GM23248 (cell line): ENCODE results near the gene HHATL. TPM values are rescaled to one million over a fixed set of nuclear protein-coding genes. Genes with fewer than 3 reads are reported as not detected.

Experiments used
- DNase-seq: peaks from one replicate; pipeline ENCODE4 v3.0.0-alpha.2; 2015
- H2AFZ ChIP-seq: fragments of 200-600 bp; sonication (generic); 2 replicates; pipeline ENCODE4 v1.6.1; 2016; ENCODE audit warnings: antibody characterized with exemption
- H3F3A ChIP-seq: fragments of 200-600 bp; sonication (generic); 2 replicates; pipeline ENCODE4 v1.6.1; 2016; ENCODE audit warnings: mild to moderate bottlenecking, antibody characterized with exemption, mixed run types; ENCODE audit not compliant: insufficient read depth
- H3K27ac ChIP-seq: fragments of 200-600 bp; sonication (generic); 2 replicates; pipeline ENCODE4 v1.5.1; 2016; ENCODE audit warnings: mild to moderate bottlenecking
- H3K27me3 ChIP-seq: fragments of 200-600 bp; sonication (generic); replicated peaks from 2 replicates; pipeline ENCODE4 v1.6.1; 2016; ENCODE audit warnings: mild to moderate bottlenecking; ENCODE audit not compliant: insufficient read depth
- H3K36me3 ChIP-seq: fragments of 200-600 bp; sonication (generic); 2 replicates; pipeline ENCODE4 v1.6.1; 2016; ENCODE audit warnings: low read depth, mild to moderate bottlenecking
- H3K4me1 ChIP-seq: fragments of 200-600 bp; sonication (generic); 2 replicates; pipeline ENCODE4 v1.6.1; 2016; ENCODE audit warnings: mild to moderate bottlenecking; ENCODE audit not compliant: insufficient read depth
- H3K4me2 ChIP-seq: fragments of 200-600 bp; sonication (generic); one replicate; pipeline ENCODE4 v1.6.1; 2016; ENCODE audit warnings: mild to moderate bottlenecking; ENCODE audit not compliant: unreplicated experiment
- H3K4me3 ChIP-seq: fragments of 200-600 bp; sonication (generic); 2 replicates; pipeline ENCODE4 v1.5.1; 2016; ENCODE audit warnings: mild to moderate bottlenecking
- H3K79me2 ChIP-seq: fragments of 200-600 bp; sonication (generic); 2 replicates; pipeline ENCODE4 v1.6.1; 2016; ENCODE audit warnings: mild to moderate bottlenecking; ENCODE audit not compliant: insufficient read depth
- H3K9ac ChIP-seq: fragments of 200-600 bp; sonication (generic); 2 replicates; pipeline ENCODE4 v1.6.1; 2016; ENCODE audit warnings: mild to moderate bottlenecking
- H3K9me2 ChIP-seq: fragments of 200-600 bp; sonication (generic); 2 replicates; pipeline ENCODE4 v1.6.1; 2016; ENCODE audit warnings: mixed run types, mild to moderate bottlenecking, moderate library complexity; ENCODE audit not compliant: insufficient read depth
- H3K9me3 ChIP-seq: fragments of 200-600 bp; sonication (generic); one replicate; pipeline ENCODE4 v1.6.1; 2017; ENCODE audit warnings: low read depth
- H4K20me1 ChIP-seq: fragments of 200-600 bp; sonication (generic); 2 replicates; pipeline ENCODE4 v1.6.0; 2016; ENCODE audit not compliant: insufficient read depth
- EZH2 ChIP-seq: fragments of 200-600 bp; sonication (generic); IDR thresholded peaks from 2 replicates; pipeline ENCODE4 v1.6.1; 2018; ENCODE audit warnings: antibody characterized with exemption, mild to moderate bottlenecking; ENCODE audit not compliant: insufficient read depth, poor library complexity, severe bottlenecking
- EZH2phosphoT487 ChIP-seq: fragments of 200-600 bp; sonication (generic); IDR thresholded peaks from 2 replicates; pipeline ENCODE4 v1.6.1; 2018; ENCODE audit warnings: antibody characterized with exemption, moderate library complexity, mild to moderate bottlenecking, low read depth; ENCODE audit not compliant: insufficient read depth
- WGBS, 2 experiments: methylation state at CpG; one replicate each; pipeline ENCODE4 v1.1.6; 2015 to 2017; ENCODE audit warnings: low lambda C conversion rate in 2 of 2, low coverage in 1 of 2; ENCODE audit errors: missing lambda C conversion rate in 2 of 2; 5-methylcytosine and 5-hydroxymethylcytosine counted together
- in situ Hi-C: fragments of 300-500 bp; cut with MboI; formaldehyde crosslinking; loops from 2 replicates; pipeline ENCODE4 v1.15.0; 2020
- polyA plus RNA-seq: library from polyadenylated mRNA; unstranded; fragments of >200 nt; fragmentation: Nextera tagmentation; extraction: Ambion mirVana; gene quantifications from 2 replicates; pipeline ENCODE4 v1.2.1, GENCODE V29; 2016
- total RNA-seq: library from RNA; depleted of rRNA; stranded (reverse); fragments of >200 nt; shearing (Covaris generic); gene quantifications from 2 replicates; pipeline ENCODE4 v1.2.3, GENCODE V29; 2014

HHATL gene
- total and polyA plus RNA-seq, 2 experiments from 2014 or later = not detected

- Histone ChIP-seq H2AFZ (no peak overlapping the region), H3K9ac (no peak overlapping the region), H3K9me2 (no peaks in the 10 kb centered on the region), H3K9me3 (no peaks in the 10 kb centered on the region), H3K36me3 (no peaks in the 10 kb centered on the region), H3F3A (no peaks in the 10 kb centered on the region; the same call in 1 of the 2 replicates), H3K4me1 (no peaks in the 10 kb centered on the region), H3K27me3 (no peaks in the 10 kb centered on the region), H4K20me1 (no peaks in the 10 kb centered on the region), H3K27ac (no peak overlapping the region), H3K4me2 (no peak overlapping the region), H3K79me2 (no peaks in the 10 kb centered on the region), H3K4me3 (no peak overlapping the region)
- TF ChIP-seq EZH2phosphoT487 = no peak
- TF ChIP-seq EZH2 = no peak
- in situ Hi-C loops = no loop called here
- DNase-seq = no peak
- WGBS, 2 experiments = 56 to 71% methylated on average over 3 of the region's 3 CpGs
These were observed 39.2 kb upstream of the HHATL start for GRCh38 chr3:42741796-42742195.

DNA sequence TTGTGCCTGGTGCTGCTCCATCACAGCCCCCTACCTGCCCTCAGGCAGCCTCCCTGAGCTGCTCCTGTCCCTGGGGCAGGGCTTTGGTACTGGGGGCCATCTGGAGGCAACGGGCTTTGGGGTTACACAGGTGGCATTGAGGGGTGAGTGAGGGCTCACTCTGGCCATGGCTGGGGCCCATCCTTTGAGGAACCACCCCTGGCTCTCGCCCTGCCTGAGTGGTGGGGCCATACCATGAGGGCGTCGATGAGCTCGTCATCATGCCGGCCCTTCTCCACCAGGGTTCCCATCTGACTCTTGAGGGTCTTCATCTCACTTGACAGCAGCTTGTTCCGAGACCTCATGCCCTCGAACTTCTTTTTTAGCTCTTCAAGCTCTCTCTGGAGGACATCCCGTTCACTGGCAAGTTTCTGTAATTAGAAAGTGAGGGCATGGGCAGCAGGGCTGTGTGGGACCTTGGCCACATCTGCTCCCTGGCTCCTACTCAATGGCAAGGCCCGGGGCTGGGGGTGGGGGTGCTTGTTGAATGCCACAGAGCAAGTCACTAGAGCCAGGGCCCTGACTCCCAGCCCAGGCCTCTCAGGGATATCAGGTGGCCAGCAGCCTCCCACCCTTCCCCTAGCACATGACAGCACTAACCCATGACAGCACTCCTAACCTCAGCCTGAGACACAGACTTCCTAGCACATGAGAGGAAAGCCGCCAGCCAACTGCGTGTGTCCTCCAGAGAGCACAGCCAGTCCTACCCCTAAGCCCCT is 37.0 kb upstream of the HHATL start:
- in situ Hi-C loops = no loop called here
- Histone ChIP-seq H3F3A (no peaks in the 10 kb centered on the region; the same call in 1 of the 2 replicates), H3K9ac (no peak overlapping the region), H4K20me1 (no peaks in the 10 kb centered on the region), H3K9me3 (no peaks in the 10 kb centered on the region), H3K9me2 (no peaks in the 10 kb centered on the region), H3K27me3 (no peaks in the 10 kb centered on the region), H3K4me2 (no peak overlapping the region), H3K27ac (no peak overlapping the region), H2AFZ (no peak overlapping the region), H3K4me1 (no peaks in the 10 kb centered on the region), H3K36me3 (no peaks in the 10 kb centered on the region), H3K79me2 (no peaks in the 10 kb centered on the region), H3K4me3 (no peak overlapping the region)
- WGBS, 2 experiments = 50 to 58% methylated on average over 12 of the region's 12 CpGs
- TF ChIP-seq EZH2 (no peak), EZH2phosphoT487 (no peak)
- no peak for DNase-seq

DNA sequence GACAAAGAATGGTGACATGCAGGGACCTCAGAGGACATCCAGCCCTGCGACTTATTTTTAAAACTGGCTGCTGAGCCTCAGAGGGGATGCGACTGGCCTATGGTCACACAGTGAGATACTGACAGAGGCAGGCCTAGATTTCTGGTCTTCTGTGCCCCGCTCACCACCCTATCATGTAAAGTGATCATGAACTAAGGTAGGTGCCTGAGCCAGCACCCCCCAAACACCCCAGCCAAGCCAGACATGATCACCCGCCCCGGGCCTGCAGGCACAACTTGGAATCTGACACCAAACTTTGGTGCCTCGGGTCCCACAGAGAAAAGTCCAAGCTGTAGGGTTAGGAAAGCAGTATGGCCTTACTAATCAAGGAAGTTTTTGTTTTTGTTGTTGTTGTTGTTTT is 33.9 kb upstream of the HHATL start:
- in situ Hi-C loops = no loop called here
- H3K4me1 ChIP-seq = no peaks in the 10 kb centered on the region
- H3K9ac ChIP-seq = no peak overlapping the region
- H4K20me1 ChIP-seq = no peaks in the 10 kb centered on the region
- no peaks in the 10 kb centered on the region for H3F3A ChIP-seq
- H3K9me2 ChIP-seq = no peaks in the 10 kb centered on the region
- H3K9me3 ChIP-seq = no peaks in the 10 kb centered on the region
- TF ChIP-seq EZH2phosphoT487 (no peak), EZH2 (no peak)
- H3K27ac ChIP-seq = no peak overlapping the region
- no peak overlapping the region for H2AFZ ChIP-seq
- 69 to 73% methylated on average over 6 of the region's 6 CpGs for WGBS, 2 experiments
- DNase-seq = no peak
- H3K27me3 ChIP-seq = no peaks in the 10 kb centered on the region
- H3K36me3 ChIP-seq = no peaks in the 10 kb centered on the region
- H3K4me3 ChIP-seq = no peak overlapping the region
- no peaks in the 10 kb centered on the region for H3K79me2 ChIP-seq
- H3K4me2 ChIP-seq = no peak overlapping the region

GRCh38 chr3:42736081-42736480 is 33.5 kb upstream of the HHATL start:
- in situ Hi-C loops = no loop called here
- H3K9ac ChIP-seq = no peak overlapping the region
- TF ChIP-seq EZH2 (no peak), EZH2phosphoT487 (no peak)
- H3K4me3 ChIP-seq = no peak overlapping the region
- DNase-seq = no peak
- no peak overlapping the region for H3K4me2 ChIP-seq
- H3K9me3 ChIP-seq = no peaks in the 10 kb centered on the region
- H3K36me3 ChIP-seq = no peaks in the 10 kb centered on the region
- H3K79me2 ChIP-seq = no peaks in the 10 kb centered on the region
- no peaks in the 10 kb centered on the region for H4K20me1 ChIP-seq
- no peaks in the 10 kb centered on the region for H3F3A ChIP-seq
- no peaks in the 10 kb centered on the region for H3K9me2 ChIP-seq
- no peak overlapping the region for H3K27ac ChIP-seq
- WGBS, 2 experiments = 42 to 52% methylated on average over 1 of the region's 1 CpG
- no peaks in the 10 kb centered on the region for H3K4me1 ChIP-seq
- H2AFZ ChIP-seq = no peak overlapping the region
- no peaks in the 10 kb centered on the region for H3K27me3 ChIP-seq

GRCh38 chr3:42735615-42736014 is 33.0 kb upstream of the HHATL start:
- Histone ChIP-seq H3K9me2 (no peaks in the 10 kb centered on the region), H3K4me3 (no peak overlapping the region), H3K9ac (no peak overlapping the region), H3F3A (no peaks in the 10 kb centered on the region), H3K36me3 (no peaks in the 10 kb centered on the region), H3K27ac (no peak overlapping the region), H2AFZ (no peak overlapping the region), H3K79me2 (no peaks in the 10 kb centered on the region), H3K27me3 (no peaks in the 10 kb centered on the region), H3K4me1 (no peaks in the 10 kb centered on the region), H3K9me3 (no peaks in the 10 kb centered on the region), H4K20me1 (no peaks in the 10 kb centered on the region), H3K4me2 (no peak overlapping the region)
- in situ Hi-C loops = no loop called here
- TF ChIP-seq EZH2phosphoT487 (no peak), EZH2 (no peak)
- 83 to 84% methylated on average over 12 of the region's 12 CpGs for WGBS, 2 experiments
- DNase-seq = no peak
